Neural crest cell (in vitro differentiated cells): ENCODE data around the gene ITGA7. TPM values are rescaled to one million over a fixed set of nuclear protein-coding genes. Genes with fewer than 3 reads are reported as not detected.

Experiments used
- DNase-seq: peaks from one replicate; pipeline ENCODE4 v3.0.0; 2021; ENCODE audit warnings: low read depth, mixed read lengths, low spot score
- H3K27ac Mint-ChIP-seq: one replicate; pipeline ENCODE4 v1.8.0; 2021; ENCODE audit warnings: mild to moderate bottlenecking, mixed read lengths; ENCODE audit not compliant: unreplicated experiment
- H3K27me3 Mint-ChIP-seq: 2 replicates; pipeline ENCODE4 v1.8.0; 2021; ENCODE audit warnings: low read depth, mild to moderate bottlenecking, mixed read lengths
- H3K36me3 Mint-ChIP-seq: 2 replicates; pipeline ENCODE4 v1.8.0; 2021; ENCODE audit warnings: low read depth, mild to moderate bottlenecking, mixed read lengths
- H3K4me1 Mint-ChIP-seq: 2 replicates; pipeline ENCODE4 v1.8.0; 2021; ENCODE audit warnings: mixed read lengths
- H3K4me3 Mint-ChIP-seq: one replicate; pipeline ENCODE4 v1.8.0; 2021; ENCODE audit warnings: mild to moderate bottlenecking, mixed read lengths
- H3K9me3 Mint-ChIP-seq: 2 replicates; pipeline ENCODE4 v1.8.0; 2021; ENCODE audit warnings: mixed read lengths
- total RNA-seq: library from RNA; stranded (reverse); gene quantifications from 2 replicates; pipeline ENCODE4 v1.2.1, GENCODE V29; 2021
- TF ChIP-seq, protein P1 (sequence below): fragments of 200-600 bp; sonication (generic); conservative IDR thresholded peaks from 2 replicates; pipeline ENCODE4 v1.5.0; 2021; ENCODE audit warnings: antibody characterized with exemption, mild to moderate bottlenecking

ITGA7 gene
- total RNA-seq, 1 donor from 2014 or later, result 63.7 TPM

DNA sequence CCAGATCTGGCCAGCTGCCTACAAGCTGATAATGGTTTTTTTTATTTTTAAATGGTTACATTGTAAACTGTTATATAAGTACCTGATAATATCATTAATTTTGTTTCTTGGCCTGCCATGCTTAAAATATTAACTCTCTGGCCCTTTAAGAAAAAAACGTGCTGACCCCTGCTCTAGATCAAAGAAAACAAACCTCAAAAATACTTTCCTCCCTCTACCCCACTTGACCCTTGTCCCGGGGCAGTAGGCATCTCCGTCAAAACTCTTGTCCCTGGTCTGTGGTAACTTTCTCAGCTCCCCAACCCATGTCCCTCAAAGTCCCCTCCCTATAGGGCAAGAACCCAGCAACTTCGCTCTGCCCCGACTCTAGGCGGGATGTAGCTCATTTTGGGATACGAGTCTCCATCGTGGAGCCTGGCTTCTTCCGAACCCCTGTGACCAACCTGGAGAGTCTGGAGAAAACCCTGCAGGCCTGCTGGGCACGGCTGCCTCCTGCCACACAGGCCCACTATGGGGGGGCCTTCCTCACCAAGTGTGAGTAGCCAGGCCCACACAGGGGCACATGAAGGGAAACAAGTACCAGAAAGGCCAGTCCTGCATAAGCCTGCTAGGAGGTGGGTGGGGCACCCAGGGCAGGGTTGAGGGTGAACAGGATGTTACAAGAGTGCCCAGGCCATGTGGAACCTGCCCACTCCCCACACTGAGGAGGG is 16.0 kb upstream of the ITGA7 start:
- TF ChIP-seq, protein P1, sequence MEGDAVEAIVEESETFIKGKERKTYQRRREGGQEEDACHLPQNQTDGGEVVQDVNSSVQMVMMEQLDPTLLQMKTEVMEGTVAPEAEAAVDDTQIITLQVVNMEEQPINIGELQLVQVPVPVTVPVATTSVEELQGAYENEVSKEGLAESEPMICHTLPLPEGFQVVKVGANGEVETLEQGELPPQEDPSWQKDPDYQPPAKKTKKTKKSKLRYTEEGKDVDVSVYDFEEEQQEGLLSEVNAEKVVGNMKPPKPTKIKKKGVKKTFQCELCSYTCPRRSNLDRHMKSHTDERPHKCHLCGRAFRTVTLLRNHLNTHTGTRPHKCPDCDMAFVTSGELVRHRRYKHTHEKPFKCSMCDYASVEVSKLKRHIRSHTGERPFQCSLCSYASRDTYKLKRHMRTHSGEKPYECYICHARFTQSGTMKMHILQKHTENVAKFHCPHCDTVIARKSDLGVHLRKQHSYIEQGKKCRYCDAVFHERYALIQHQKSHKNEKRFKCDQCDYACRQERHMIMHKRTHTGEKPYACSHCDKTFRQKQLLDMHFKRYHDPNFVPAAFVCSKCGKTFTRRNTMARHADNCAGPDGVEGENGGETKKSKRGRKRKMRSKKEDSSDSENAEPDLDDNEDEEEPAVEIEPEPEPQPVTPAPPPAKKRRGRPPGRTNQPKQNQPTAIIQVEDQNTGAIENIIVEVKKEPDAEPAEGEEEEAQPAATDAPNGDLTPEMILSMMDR, result no peak
- Mint-ChIP-seq H3K27me3 (no peaks in the 10 kb centered on the region), H3K27ac (no peak overlapping the region), H3K4me3 (peak overlapping the region; percentile 80), H3K36me3 (peaks cover 8% of the 10 kb centered on the region), H3K9me3 (no peaks in the 10 kb centered on the region), H3K4me1 (peaks cover 36% of the 10 kb centered on the region)
- DNase-seq, result no peak

DNA sequence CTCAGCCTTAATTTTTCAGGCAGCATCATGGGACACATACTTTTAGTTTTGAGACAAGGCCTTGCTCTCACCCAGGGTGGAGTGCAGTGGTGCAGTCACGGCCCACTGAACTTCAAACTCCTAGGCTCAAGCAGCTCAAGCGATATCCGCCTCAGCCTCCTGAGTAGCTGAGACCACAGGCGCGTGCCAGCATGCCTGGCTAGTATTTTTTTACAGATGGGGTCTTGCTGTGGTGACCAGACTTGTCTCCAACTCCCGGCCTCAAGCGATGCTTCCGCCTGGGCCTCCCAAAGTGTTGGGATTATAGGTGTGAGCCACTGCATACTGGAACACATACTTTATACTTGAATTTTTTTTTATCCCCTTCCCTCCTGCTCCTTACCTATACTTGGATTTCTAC is 15.2 kb upstream of the ITGA7 start:
- Mint-ChIP-seq H3K9me3 (no peaks in the 10 kb centered on the region), H3K27me3 (no peaks in the 10 kb centered on the region), H3K4me1 (peaks cover 44% of the 10 kb centered on the region), H3K27ac (no peak overlapping the region), H3K36me3 (peaks cover 8% of the 10 kb centered on the region), H3K4me3 (peak overlapping the region; percentile 80)
- no peak for DNase-seq
- TF ChIP-seq, protein P1, result no peak

DNA sequence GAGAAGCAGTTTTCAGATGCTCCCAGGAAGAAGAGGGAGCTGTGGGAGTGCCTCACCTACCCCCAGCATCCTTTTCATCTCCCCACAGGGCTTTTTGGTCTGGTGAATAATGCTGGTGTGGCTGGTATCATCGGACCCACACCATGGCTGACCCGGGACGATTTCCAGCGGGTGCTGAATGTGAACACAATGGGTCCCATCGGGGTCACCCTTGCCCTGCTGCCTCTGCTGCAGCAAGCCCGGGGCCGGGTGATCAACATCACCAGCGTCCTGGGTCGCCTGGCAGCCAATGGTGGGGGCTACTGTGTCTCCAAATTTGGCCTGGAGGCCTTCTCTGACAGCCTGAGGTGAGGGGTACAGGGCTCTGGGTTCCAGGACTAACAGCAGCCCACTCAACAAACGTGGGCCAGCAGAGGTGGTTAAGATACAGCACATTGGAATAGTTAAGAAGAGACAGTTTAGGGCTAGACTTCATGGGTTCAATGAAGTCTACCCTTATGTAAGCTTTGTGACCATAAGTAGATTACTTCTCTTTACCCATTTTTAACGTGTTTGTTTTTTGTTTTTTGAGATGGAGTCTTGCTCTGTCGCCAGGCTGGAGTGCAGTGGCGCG is 14.0 kb upstream of the ITGA7 start:
- Mint-ChIP-seq H3K9me3 (no peaks in the 10 kb centered on the region), H3K4me1 (peaks cover 46% of the 10 kb centered on the region), H3K4me3 (peak overlapping the region; percentile 38), H3K27ac (no peak overlapping the region), H3K36me3 (peaks cover 6% of the 10 kb centered on the region), H3K27me3 (no peaks in the 10 kb centered on the region)
- TF ChIP-seq, protein P1, result no peak
- no peak for DNase-seq

DNA sequence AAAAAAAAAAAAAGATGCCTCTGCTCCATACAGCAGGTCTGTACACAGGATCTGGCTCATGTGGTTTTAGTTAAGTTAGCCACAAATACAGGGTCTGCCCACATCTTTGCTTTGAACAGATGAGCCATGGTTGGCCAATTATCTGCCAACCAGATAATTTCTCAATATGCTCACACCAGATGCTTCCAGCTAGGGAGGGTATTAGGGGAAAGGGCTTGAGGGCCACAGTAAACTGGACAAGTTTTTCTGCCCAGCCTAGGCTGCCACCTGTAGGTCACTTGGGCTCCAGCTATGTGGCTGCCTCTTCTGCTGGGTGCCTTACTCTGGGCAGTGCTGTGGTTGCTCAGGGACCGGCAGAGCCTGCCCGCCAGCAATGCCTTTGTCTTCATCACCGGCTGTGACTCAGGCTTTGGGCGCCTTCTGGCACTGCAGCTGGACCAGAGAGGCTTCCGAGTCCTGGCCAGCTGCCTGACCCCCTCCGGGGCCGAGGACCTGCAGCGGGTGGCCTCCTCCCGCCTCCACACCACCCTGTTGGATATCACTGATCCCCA is 13.3 kb upstream of the ITGA7 start:
- H3K36me3 Mint-ChIP-seq, result peaks cover 2% of the 10 kb centered on the region
- no peak for DNase-seq
- no peaks in the 10 kb centered on the region for H3K9me3 Mint-ChIP-seq
- H3K27ac Mint-ChIP-seq, result no peak overlapping the region
- H3K4me3 Mint-ChIP-seq, result peak overlapping the region; percentile 64
- H3K27me3 Mint-ChIP-seq, result peaks cover 1% of the 10 kb centered on the region
- TF ChIP-seq, protein P1, result peak; percentile 50
- H3K4me1 Mint-ChIP-seq, result peaks cover 45% of the 10 kb centered on the region

DNA sequence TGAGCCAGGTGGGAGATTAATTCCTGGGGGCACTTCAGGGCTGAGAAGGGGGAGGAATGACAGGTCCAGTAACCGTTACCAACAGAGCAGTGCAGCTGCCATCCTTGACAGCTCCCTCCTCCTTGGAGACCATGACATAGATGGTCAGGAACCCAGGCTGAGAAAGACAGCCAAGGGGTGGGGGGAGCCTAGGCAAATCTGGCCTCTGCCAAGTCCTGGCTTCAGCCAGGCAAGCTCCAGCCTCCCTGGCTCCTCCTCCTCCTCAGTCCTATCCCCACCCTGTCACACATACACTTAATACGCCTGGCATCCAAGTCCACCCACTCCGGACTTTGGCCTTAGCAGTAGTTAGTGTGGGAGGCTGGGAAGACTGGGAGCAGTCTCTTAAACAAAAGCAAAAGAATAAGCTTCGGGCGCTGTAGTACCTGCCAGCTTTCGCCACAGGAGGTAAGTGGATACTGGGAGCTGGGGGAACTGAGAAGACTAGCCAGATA is 12.4 kb upstream of the ITGA7 start, which contains the start of gene RDH5:
Gene RDH5 (plus strand): TSS at position 323 of the 494 bp plus-strand sequence. CDS start 792 bp downstream, outside the sequence.
- Mint-ChIP-seq H3K9me3 (no peaks in the 10 kb centered on the region), H3K27ac (no peak within 1 kb of the TSS)

More for the DNA sequence above, 12.4 kb upstream of the ITGA7 start, which contains the start of gene RDH5:
- H3K36me3 Mint-ChIP-seq, result no peaks in the 10 kb centered on the region
- peaks cover 7% of the 10 kb centered on the region for H3K27me3 Mint-ChIP-seq
- peak within 1 kb of the TSS; percentile 77 for H3K4me3 Mint-ChIP-seq
- no peak for DNase-seq
- TF ChIP-seq, protein P1, result no peak
- peaks cover 51% of the 10 kb centered on the region for H3K4me1 Mint-ChIP-seq
